Fibroblast of lung (primary cell): ENCODE data around the gene DGKG. TPM values are rescaled to one million over a fixed set of nuclear protein-coding genes. Genes with fewer than 3 reads are reported as not detected.

Experiments used
- DNase-seq, 2 donors: peaks; one replicate each; pipeline versions ENCODE4 v3.0.0 to v3.0.0-alpha.2; 2010; ENCODE audit warnings: low read depth in 2 of 2
- H2AFZ ChIP-seq: 2 replicates; pipeline ENCODE4 v1.5.1; 2012; ENCODE audit warnings: low read length, control low read depth, inconsistent platforms
- H3K27ac ChIP-seq: 2 replicates; pipeline ENCODE4 v1.5.1; 2011; ENCODE audit warnings: low read length, control low read depth; ENCODE audit not compliant: insufficient read depth
- H3K27me3 ChIP-seq: 2 replicates; pipeline ENCODE4 v1.5.1; 2011; ENCODE audit warnings: mild to moderate bottlenecking, low read length; ENCODE audit not compliant: control insufficient read depth, insufficient read depth
- H3K36me3 ChIP-seq: 2 replicates; pipeline ENCODE4 v1.5.1; 2011; ENCODE audit warnings: low read length; ENCODE audit not compliant: control insufficient read depth, insufficient read depth
- H3K4me1 ChIP-seq: 2 replicates; pipeline ENCODE4 v1.5.1; 2011; ENCODE audit warnings: low read length; ENCODE audit not compliant: control insufficient read depth, insufficient read depth; ENCODE audit errors: extremely low read depth
- H3K4me2 ChIP-seq: 2 replicates; pipeline ENCODE4 v1.5.1; 2011; ENCODE audit warnings: low read length, control low read depth; ENCODE audit not compliant: insufficient read depth; ENCODE audit errors: extremely low read depth
- H3K4me3 ChIP-seq, 4 experiments: fragments of 200-600 bp in 1 of 4; sonication (generic) in 1 of 4; replicated peaks in 1 of 4; 2 replicates each; pipeline ENCODE4 v1.5.1; 2011 to 2016; ENCODE audit warnings: low read length in 4 of 4, low read depth in 3 of 4, mild to moderate bottlenecking in 3 of 4, control low read depth in 2 of 4, inconsistent platforms in 1 of 4, mixed read lengths in 1 of 4; ENCODE audit not compliant: insufficient read depth in 1 of 4; ENCODE audit errors: control extremely low read depth in 1 of 4
- H3K79me2 ChIP-seq: 2 replicates; pipeline ENCODE4 v1.5.1; 2012; ENCODE audit warnings: mild to moderate bottlenecking, low read length, inconsistent platforms; ENCODE audit not compliant: control insufficient read depth, insufficient read depth
- H3K9ac ChIP-seq: 2 replicates; pipeline ENCODE4 v1.5.1; 2011; ENCODE audit warnings: mild to moderate bottlenecking, low read length, control low read depth; ENCODE audit not compliant: insufficient read depth
- H3K9me3 ChIP-seq: 2 replicates; pipeline ENCODE4 v1.5.1; 2012; ENCODE audit warnings: low read depth, low read length; ENCODE audit not compliant: control insufficient read depth, insufficient read depth
- H4K20me1 ChIP-seq: 2 replicates; pipeline ENCODE4 v1.5.1; 2011; ENCODE audit warnings: low read length; ENCODE audit not compliant: control insufficient read depth, insufficient read depth; ENCODE audit errors: extremely low read depth
- EZH2 ChIP-seq: IDR thresholded peaks from 2 replicates; pipeline ENCODE4 v1.5.1; 2012; ENCODE audit warnings: low read length, control low read depth, mild to moderate bottlenecking; ENCODE audit errors: missing control alignments
- polyA plus RNA-seq, 2 donors: library from polyadenylated mRNA; depleted of rRNA in 1 of 2; stranded (reverse) in 1 of 2; unstranded in 1 of 2; fragments of >200 nt; gene quantifications; 2 replicates each; pipeline ENCODE4 v1.2.1, GENCODE V29; 2011 to 2012; ENCODE audit warnings: missing spikeins in 1 of 2
- total RNA-seq: library from RNA; depleted of rRNA; stranded (reverse); fragments of >200 nt; gene quantifications from 2 replicates; pipeline ENCODE4 v1.2.1, GENCODE V29; 2014
- TF ChIP-seq, protein P1 (sequence below), 2 donors: IDR thresholded peaks in 1 of 2; conservative IDR thresholded peaks in 1 of 2; 1 replicate in 1 of 2; 2 replicates in 1 of 2; pipeline ENCODE4 v1.5.1; 2011 to 2012; ENCODE audit warnings: low read length in 2 of 2, control low read depth in 1 of 2, inconsistent platforms in 1 of 2, low read depth in 1 of 2, mild to moderate bottlenecking in 1 of 2

DGKG gene
- total and polyA plus RNA-seq, 2 donors (not counting 1 experiment from before 2014, with no cell fraction given), result 3.7 to 4.8 TPM

- H3K4me3 ChIP-seq, result no peak overlapping the region
- no peak overlapping the region for H2AFZ ChIP-seq
- H3K27ac ChIP-seq, result no peak overlapping the region
- no peaks in the 10 kb centered on the region for H3K9me3 ChIP-seq
- H3K79me2 ChIP-seq, result no peaks in the 10 kb centered on the region
- no peak for DNase-seq
- no peaks in the 10 kb centered on the region for H3K4me1 ChIP-seq
- TF ChIP-seq EZH2, result no peak
- TF ChIP-seq, protein P1, sequence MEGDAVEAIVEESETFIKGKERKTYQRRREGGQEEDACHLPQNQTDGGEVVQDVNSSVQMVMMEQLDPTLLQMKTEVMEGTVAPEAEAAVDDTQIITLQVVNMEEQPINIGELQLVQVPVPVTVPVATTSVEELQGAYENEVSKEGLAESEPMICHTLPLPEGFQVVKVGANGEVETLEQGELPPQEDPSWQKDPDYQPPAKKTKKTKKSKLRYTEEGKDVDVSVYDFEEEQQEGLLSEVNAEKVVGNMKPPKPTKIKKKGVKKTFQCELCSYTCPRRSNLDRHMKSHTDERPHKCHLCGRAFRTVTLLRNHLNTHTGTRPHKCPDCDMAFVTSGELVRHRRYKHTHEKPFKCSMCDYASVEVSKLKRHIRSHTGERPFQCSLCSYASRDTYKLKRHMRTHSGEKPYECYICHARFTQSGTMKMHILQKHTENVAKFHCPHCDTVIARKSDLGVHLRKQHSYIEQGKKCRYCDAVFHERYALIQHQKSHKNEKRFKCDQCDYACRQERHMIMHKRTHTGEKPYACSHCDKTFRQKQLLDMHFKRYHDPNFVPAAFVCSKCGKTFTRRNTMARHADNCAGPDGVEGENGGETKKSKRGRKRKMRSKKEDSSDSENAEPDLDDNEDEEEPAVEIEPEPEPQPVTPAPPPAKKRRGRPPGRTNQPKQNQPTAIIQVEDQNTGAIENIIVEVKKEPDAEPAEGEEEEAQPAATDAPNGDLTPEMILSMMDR (conservative IDR thresholded peaks at IDR 0.05 in 1 of 2, IDR thresholded peaks at IDR 0.05 in 1 of 2; ENCODE audit: low read depth in 1 of 2, low read length in 2 of 2), result no peak
- H3K4me2 ChIP-seq, result no peak overlapping the region
- no peaks in the 10 kb centered on the region for H3K36me3 ChIP-seq
- H3K9ac ChIP-seq, result no peak overlapping the region
- no peaks in the 10 kb centered on the region for H4K20me1 ChIP-seq
- H3K27me3 ChIP-seq, result no peaks in the 10 kb centered on the region
These were observed 12.3 kb upstream of the DGKG start for GRCh38 chr3:186374376-186374775.

GRCh38 chr3:186369217-186369616, 7.2 kb upstream of the DGKG start:
- Histone ChIP-seq H3K9me3 (no peaks in the 10 kb centered on the region), H3K9ac (no peak overlapping the region), H3K27me3 (no peaks in the 10 kb centered on the region), H3K36me3 (no peaks in the 10 kb centered on the region), H3K27ac (no peak overlapping the region), H2AFZ (no peak overlapping the region), H4K20me1 (no peaks in the 10 kb centered on the region), H3K4me2 (no peak overlapping the region), H3K4me3 (no peak overlapping the region), H3K79me2 (no peaks in the 10 kb centered on the region), H3K4me1 (no peaks in the 10 kb centered on the region)
- no peak for TF ChIP-seq EZH2
- TF ChIP-seq, protein P1 (conservative IDR thresholded peaks at IDR 0.05 in 1 of 2, IDR thresholded peaks at IDR 0.05 in 1 of 2; ENCODE audit: low read depth in 1 of 2, low read length in 2 of 2), result no peak
- DNase-seq, result no peak

GRCh38 chr3:186368717-186369116, 6.7 kb upstream of the DGKG start:
- H3K36me3 ChIP-seq, result no peaks in the 10 kb centered on the region
- no peaks in the 10 kb centered on the region for H3K9me3 ChIP-seq
- H4K20me1 ChIP-seq, result no peaks in the 10 kb centered on the region
- no peaks in the 10 kb centered on the region for H3K27me3 ChIP-seq
- no peaks in the 10 kb centered on the region for H3K4me1 ChIP-seq
- no peak overlapping the region for H2AFZ ChIP-seq
- no peak for DNase-seq
- H3K4me2 ChIP-seq, result no peak overlapping the region
- no peak overlapping the region for H3K9ac ChIP-seq
- no peak overlapping the region for H3K4me3 ChIP-seq
- no peak overlapping the region for H3K27ac ChIP-seq
- no peaks in the 10 kb centered on the region for H3K79me2 ChIP-seq
- TF ChIP-seq, protein P1 (conservative IDR thresholded peaks at IDR 0.05 in 1 of 2, IDR thresholded peaks at IDR 0.05 in 1 of 2; ENCODE audit: low read depth in 1 of 2, low read length in 2 of 2), result no peak
- no peak for TF ChIP-seq EZH2
